ENCODE measurements around the gene GAS2L2.

DNA sequence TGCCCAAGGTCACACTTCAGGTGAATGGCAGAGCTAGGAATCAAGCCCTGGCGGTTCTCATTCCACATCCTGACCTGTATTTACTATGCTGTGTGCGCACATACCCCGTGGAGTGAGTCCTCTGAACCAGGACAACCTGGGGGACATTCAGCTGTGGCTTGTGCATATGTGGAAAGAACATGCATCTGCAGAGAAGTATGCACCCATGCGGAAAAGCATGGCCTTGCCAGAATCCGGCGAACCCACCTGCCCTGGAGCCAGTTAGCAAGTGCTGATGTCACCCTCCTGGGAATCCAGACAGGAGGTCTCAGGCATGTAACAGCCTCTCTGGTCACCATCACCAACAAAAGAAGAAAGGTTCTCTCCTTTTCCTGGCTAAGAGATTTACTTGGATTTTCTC is 19.7 kb downstream of the GAS2L2 start:
- TF ChIP-seq POLR2AphosphoS5 (IDR thresholded peaks at IDR 0.05) (no peak), POLR2A (IDR thresholded peaks at IDR 0.05) (no peak), EP300 (IDR thresholded peaks at IDR 0.05) (no peak)
- TF ChIP-seq, protein P1, sequence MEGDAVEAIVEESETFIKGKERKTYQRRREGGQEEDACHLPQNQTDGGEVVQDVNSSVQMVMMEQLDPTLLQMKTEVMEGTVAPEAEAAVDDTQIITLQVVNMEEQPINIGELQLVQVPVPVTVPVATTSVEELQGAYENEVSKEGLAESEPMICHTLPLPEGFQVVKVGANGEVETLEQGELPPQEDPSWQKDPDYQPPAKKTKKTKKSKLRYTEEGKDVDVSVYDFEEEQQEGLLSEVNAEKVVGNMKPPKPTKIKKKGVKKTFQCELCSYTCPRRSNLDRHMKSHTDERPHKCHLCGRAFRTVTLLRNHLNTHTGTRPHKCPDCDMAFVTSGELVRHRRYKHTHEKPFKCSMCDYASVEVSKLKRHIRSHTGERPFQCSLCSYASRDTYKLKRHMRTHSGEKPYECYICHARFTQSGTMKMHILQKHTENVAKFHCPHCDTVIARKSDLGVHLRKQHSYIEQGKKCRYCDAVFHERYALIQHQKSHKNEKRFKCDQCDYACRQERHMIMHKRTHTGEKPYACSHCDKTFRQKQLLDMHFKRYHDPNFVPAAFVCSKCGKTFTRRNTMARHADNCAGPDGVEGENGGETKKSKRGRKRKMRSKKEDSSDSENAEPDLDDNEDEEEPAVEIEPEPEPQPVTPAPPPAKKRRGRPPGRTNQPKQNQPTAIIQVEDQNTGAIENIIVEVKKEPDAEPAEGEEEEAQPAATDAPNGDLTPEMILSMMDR (IDR thresholded peaks at IDR 0.05), result no peak

Data from sigmoid colon (tissue), 4 donors.